ENCODE data around the gene XPNPEP2.

DNA sequence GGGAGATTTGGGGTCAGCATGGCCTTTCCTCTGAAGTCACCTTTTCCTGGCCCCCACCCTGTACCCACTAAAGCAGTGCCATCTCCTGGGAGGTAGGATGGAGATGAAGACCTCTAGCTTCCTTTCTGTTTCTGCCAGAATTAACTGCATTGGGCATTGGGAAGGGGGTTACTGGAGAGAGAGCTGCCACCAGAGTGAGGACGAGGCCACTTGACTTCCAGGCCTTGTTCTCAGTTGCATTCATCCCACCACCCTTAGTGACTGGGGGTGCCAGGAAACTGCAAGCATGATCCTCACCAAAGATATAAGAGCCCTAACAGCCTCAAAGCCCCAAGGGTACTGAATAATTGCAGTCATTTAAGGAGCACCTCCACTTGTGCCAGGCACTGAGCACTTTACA lies 56.8 kb downstream of the XPNPEP2 start:
- TF ChIP-seq, protein P1, sequence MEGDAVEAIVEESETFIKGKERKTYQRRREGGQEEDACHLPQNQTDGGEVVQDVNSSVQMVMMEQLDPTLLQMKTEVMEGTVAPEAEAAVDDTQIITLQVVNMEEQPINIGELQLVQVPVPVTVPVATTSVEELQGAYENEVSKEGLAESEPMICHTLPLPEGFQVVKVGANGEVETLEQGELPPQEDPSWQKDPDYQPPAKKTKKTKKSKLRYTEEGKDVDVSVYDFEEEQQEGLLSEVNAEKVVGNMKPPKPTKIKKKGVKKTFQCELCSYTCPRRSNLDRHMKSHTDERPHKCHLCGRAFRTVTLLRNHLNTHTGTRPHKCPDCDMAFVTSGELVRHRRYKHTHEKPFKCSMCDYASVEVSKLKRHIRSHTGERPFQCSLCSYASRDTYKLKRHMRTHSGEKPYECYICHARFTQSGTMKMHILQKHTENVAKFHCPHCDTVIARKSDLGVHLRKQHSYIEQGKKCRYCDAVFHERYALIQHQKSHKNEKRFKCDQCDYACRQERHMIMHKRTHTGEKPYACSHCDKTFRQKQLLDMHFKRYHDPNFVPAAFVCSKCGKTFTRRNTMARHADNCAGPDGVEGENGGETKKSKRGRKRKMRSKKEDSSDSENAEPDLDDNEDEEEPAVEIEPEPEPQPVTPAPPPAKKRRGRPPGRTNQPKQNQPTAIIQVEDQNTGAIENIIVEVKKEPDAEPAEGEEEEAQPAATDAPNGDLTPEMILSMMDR (IDR thresholded peaks at IDR 0.05): no peak
- TF ChIP-seq TCF7L2 (IDR thresholded peaks at IDR 0.05; ENCODE audit: low read depth, low read length) (no peak), POLR2AphosphoS5 (IDR thresholded peaks at IDR 0.05; ENCODE audit: low read depth, low read length) (no peak), SIN3A (IDR thresholded peaks at IDR 0.05; ENCODE audit: borderline replicate concordance, insufficient read depth, low read depth, low read length) (no peak)
- TF ChIP-seq, protein P2, sequence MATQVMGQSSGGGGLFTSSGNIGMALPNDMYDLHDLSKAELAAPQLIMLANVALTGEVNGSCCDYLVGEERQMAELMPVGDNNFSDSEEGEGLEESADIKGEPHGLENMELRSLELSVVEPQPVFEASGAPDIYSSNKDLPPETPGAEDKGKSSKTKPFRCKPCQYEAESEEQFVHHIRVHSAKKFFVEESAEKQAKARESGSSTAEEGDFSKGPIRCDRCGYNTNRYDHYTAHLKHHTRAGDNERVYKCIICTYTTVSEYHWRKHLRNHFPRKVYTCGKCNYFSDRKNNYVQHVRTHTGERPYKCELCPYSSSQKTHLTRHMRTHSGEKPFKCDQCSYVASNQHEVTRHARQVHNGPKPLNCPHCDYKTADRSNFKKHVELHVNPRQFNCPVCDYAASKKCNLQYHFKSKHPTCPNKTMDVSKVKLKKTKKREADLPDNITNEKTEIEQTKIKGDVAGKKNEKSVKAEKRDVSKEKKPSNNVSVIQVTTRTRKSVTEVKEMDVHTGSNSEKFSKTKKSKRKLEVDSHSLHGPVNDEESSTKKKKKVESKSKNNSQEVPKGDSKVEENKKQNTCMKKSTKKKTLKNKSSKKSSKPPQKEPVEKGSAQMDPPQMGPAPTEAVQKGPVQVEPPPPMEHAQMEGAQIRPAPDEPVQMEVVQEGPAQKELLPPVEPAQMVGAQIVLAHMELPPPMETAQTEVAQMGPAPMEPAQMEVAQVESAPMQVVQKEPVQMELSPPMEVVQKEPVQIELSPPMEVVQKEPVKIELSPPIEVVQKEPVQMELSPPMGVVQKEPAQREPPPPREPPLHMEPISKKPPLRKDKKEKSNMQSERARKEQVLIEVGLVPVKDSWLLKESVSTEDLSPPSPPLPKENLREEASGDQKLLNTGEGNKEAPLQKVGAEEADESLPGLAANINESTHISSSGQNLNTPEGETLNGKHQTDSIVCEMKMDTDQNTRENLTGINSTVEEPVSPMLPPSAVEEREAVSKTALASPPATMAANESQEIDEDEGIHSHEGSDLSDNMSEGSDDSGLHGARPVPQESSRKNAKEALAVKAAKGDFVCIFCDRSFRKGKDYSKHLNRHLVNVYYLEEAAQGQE (IDR thresholded peaks at IDR 0.05; ENCODE audit: insufficient read depth in 1 of 2, low read depth in 2 of 2, low read length in 1 of 2): no peak
